Transverse colon (tissue), 4 donors: ENCODE data around the gene DPP7.

Experiments
- EP300 ChIP-seq: sonication (generic); formaldehyde crosslinking; IDR thresholded peaks from one replicate; pipeline ENCODE4 v1.6.1; 2017; ENCODE audit warnings: antibody characterized with exemption, low read depth
- POLR2A ChIP-seq: fragments of 450-650 bp; IDR thresholded peaks from one replicate; pipeline ENCODE4 v1.6.1; 2016; ENCODE audit warnings: antibody characterized with exemption, mild to moderate bottlenecking, moderate library complexity
- POLR2AphosphoS5 ChIP-seq, 3 donors: sonication (generic); formaldehyde crosslinking; IDR thresholded peaks; one replicate each; pipeline ENCODE4 v1.6.1; 2016; ENCODE audit warnings: antibody characterized with exemption in 3 of 3
- TF ChIP-seq, protein P1 (sequence below), 5 experiments: fragments of 200-600 bp in 3 of 5; fragments of 450-650 bp in 2 of 5; sonication (generic) in 3 of 5; IDR thresholded peaks; 1 replicate in 2 of 5; 2 replicates in 3 of 5; pipeline ENCODE4 v1.5.1; 2016 to 2017; ENCODE audit warnings: antibody characterized with exemption in 5 of 5, inconsistent platforms in 3 of 5, mild to moderate bottlenecking in 2 of 5, moderate library complexity in 1 of 5

GRCh38 chr9:137066096-137066861 lies 48.3 kb downstream of the DPP7 start:
- TF ChIP-seq POLR2A (no peak), POLR2AphosphoS5 (IDR thresholded peaks at IDR 0.05) (no peak), EP300 (no peak)
- TF ChIP-seq, protein P1, sequence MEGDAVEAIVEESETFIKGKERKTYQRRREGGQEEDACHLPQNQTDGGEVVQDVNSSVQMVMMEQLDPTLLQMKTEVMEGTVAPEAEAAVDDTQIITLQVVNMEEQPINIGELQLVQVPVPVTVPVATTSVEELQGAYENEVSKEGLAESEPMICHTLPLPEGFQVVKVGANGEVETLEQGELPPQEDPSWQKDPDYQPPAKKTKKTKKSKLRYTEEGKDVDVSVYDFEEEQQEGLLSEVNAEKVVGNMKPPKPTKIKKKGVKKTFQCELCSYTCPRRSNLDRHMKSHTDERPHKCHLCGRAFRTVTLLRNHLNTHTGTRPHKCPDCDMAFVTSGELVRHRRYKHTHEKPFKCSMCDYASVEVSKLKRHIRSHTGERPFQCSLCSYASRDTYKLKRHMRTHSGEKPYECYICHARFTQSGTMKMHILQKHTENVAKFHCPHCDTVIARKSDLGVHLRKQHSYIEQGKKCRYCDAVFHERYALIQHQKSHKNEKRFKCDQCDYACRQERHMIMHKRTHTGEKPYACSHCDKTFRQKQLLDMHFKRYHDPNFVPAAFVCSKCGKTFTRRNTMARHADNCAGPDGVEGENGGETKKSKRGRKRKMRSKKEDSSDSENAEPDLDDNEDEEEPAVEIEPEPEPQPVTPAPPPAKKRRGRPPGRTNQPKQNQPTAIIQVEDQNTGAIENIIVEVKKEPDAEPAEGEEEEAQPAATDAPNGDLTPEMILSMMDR (IDR thresholded peaks at IDR 0.05) = no peak
